Astrocyte (in vitro differentiated cells and primary cell): ENCODE data around the gene LRRFIP1. TPM values are rescaled to one million over a fixed set of nuclear protein-coding genes. Genes with fewer than 3 reads are reported as not detected.
A peak's percentile ranks its signal among the peaks of the same experiment; 100 is the strongest.

Experiments
- DNase-seq: peaks from one replicate; pipeline ENCODE4 v3.0.0-alpha.2; 2010; ENCODE audit warnings: low read depth
- FAIRE-seq: peaks from 2 replicates; lab custom pipeline; 2011; peaks lifted over from hg19 to GRCh38; lab: Jason Lieb, UNC
- H2AFZ ChIP-seq: 2 replicates; pipeline ENCODE4 v1.6.0; 2012; ENCODE audit warnings: low read depth, low read length, inconsistent platforms
- H3K27ac ChIP-seq: 2 replicates; pipeline ENCODE4 v1.5.1; 2011; ENCODE audit warnings: low read depth, low read length, inconsistent platforms
- H3K27me3 ChIP-seq: 2 replicates; pipeline ENCODE4 v1.6.0; 2011; ENCODE audit warnings: low read length, inconsistent platforms; ENCODE audit not compliant: insufficient read depth
- H3K36me3 ChIP-seq: 2 replicates; pipeline ENCODE4 v1.5.1; 2011; ENCODE audit warnings: low read length, inconsistent platforms; ENCODE audit not compliant: insufficient read depth
- H3K4me1 ChIP-seq: 2 replicates; pipeline ENCODE4 v1.5.1; 2011; ENCODE audit warnings: low read length, inconsistent platforms; ENCODE audit not compliant: insufficient read depth
- H3K4me2 ChIP-seq: 2 replicates; pipeline ENCODE4 v1.6.0; 2012; ENCODE audit warnings: low read length, inconsistent platforms
- H3K4me3 ChIP-seq: 2 replicates; pipeline ENCODE4 v1.5.1; 2011; ENCODE audit warnings: low read depth, mild to moderate bottlenecking, low read length, inconsistent platforms; ENCODE audit not compliant: insufficient read depth
- H3K79me2 ChIP-seq: 2 replicates; pipeline ENCODE4 v1.6.0; 2012; ENCODE audit warnings: mild to moderate bottlenecking, low read length, inconsistent platforms; ENCODE audit not compliant: insufficient read depth
- H3K9ac ChIP-seq: 2 replicates; pipeline ENCODE4 v1.6.0; 2012; ENCODE audit warnings: mild to moderate bottlenecking, low read length, inconsistent platforms
- H3K9me3 ChIP-seq: 2 replicates; pipeline ENCODE4 v1.5.1; 2012; ENCODE audit warnings: low read depth, mild to moderate bottlenecking, low read length, inconsistent platforms; ENCODE audit not compliant: insufficient read depth
- H4K20me1 ChIP-seq: 2 replicates; pipeline ENCODE4 v1.6.0; 2012; ENCODE audit warnings: low read length, inconsistent platforms; ENCODE audit not compliant: insufficient read depth
- H3K27ac Mint-ChIP-seq: one replicate; pipeline ENCODE4 v1.8.0; 2021; ENCODE audit warnings: mild to moderate bottlenecking, mixed read lengths; ENCODE audit not compliant: unreplicated experiment
- H3K27me3 Mint-ChIP-seq: one replicate; pipeline ENCODE4 v1.8.0; 2021; ENCODE audit warnings: low read depth, mixed read lengths; ENCODE audit not compliant: unreplicated experiment
- H3K36me3 Mint-ChIP-seq: one replicate; pipeline ENCODE4 v1.8.0; 2021; ENCODE audit warnings: low read depth, mixed read lengths; ENCODE audit not compliant: unreplicated experiment
- H3K4me1 Mint-ChIP-seq: one replicate; pipeline ENCODE4 v1.8.0; 2021; ENCODE audit warnings: low read depth, mixed read lengths; ENCODE audit not compliant: unreplicated experiment
- H3K4me3 Mint-ChIP-seq: one replicate; pipeline ENCODE4 v1.8.0; 2021; ENCODE audit warnings: mild to moderate bottlenecking, moderate library complexity, mixed read lengths; ENCODE audit not compliant: unreplicated experiment
- H3K9me3 Mint-ChIP-seq: one replicate; pipeline ENCODE4 v1.8.0; 2021; ENCODE audit warnings: mild to moderate bottlenecking, mixed read lengths; ENCODE audit not compliant: unreplicated experiment
- CTCF ChIP-seq: IDR thresholded peaks from 2 replicates; pipeline ENCODE4 v1.5.1; 2011; ENCODE audit warnings: low read depth, mild to moderate bottlenecking, inconsistent platforms, low read length, moderate library complexity; ENCODE audit not compliant: insufficient read depth
- EZH2 ChIP-seq: IDR thresholded peaks from 2 replicates; pipeline ENCODE4 v1.6.1; 2012; ENCODE audit warnings: mild to moderate bottlenecking, low read length, inconsistent platforms; ENCODE audit not compliant: insufficient read depth
- total RNA-seq: library from RNA; stranded (reverse); gene quantifications from 2 replicates; pipeline ENCODE4 v1.2.1, GENCODE V29; 2021

The LRRFIP1 gene
- total RNA-seq, 1 donor from 2014 or later, result 83.3 TPM

- no peaks in the 10 kb centered on the region for H3K27me3 ChIP-seq
- peak overlapping the region; percentile 76 for H2AFZ ChIP-seq
- peak overlapping the region; percentile 80 for H3K4me2 ChIP-seq
- H3K79me2 ChIP-seq, result no peaks in the 10 kb centered on the region
- H3K27ac ChIP-seq, result no peak overlapping the region
- H4K20me1 ChIP-seq, result no peaks in the 10 kb centered on the region
- Mint-ChIP-seq H3K27me3 (peaks cover 22% of the 10 kb centered on the region), H3K4me1 (peaks cover 6% of the 10 kb centered on the region), H3K36me3 (no peaks in the 10 kb centered on the region), H3K4me3 (no peak overlapping the region), H3K27ac (peak overlapping the region; percentile 55), H3K9me3 (peaks cover 1% of the 10 kb centered on the region)
- peaks cover 10% of the 10 kb centered on the region for H3K4me1 ChIP-seq
- peak overlapping the region; percentile 18 for H3K4me3 ChIP-seq
- H3K36me3 ChIP-seq, result no peaks in the 10 kb centered on the region
- no peak for DNase-seq
- H3K9ac ChIP-seq, result no peak overlapping the region
- no peak for FAIRE-seq
- no peaks in the 10 kb centered on the region for H3K9me3 ChIP-seq
- no peak for TF ChIP-seq EZH2
- no peak for TF ChIP-seq CTCF
Measured at GRCh38 chr2:237603049-237603717, 24.2 kb upstream of the LRRFIP1 start.

GRCh38 chr2:237603718-237604362 is 23.5 kb upstream of the LRRFIP1 start:
- Mint-ChIP-seq H3K27ac (no peak overlapping the region), H3K9me3 (peaks cover 2% of the 10 kb centered on the region), H3K36me3 (no peaks in the 10 kb centered on the region), H3K27me3 (peaks cover 16% of the 10 kb centered on the region), H3K4me1 (peaks cover 6% of the 10 kb centered on the region), H3K4me3 (no peak overlapping the region)
- DNase-seq, result peak; percentile 60
- Histone ChIP-seq H3K27me3 (no peaks in the 10 kb centered on the region), H3K36me3 (no peaks in the 10 kb centered on the region), H3K9ac (peak overlapping the region; percentile 57), H3K4me2 (peak overlapping the region; percentile 80), H3K4me3 (peak overlapping the region; percentile 18), H3K79me2 (no peaks in the 10 kb centered on the region), H3K27ac (peak overlapping the region; percentile 45), H2AFZ (peak overlapping the region; percentile 76), H3K9me3 (no peaks in the 10 kb centered on the region), H3K4me1 (peaks cover 10% of the 10 kb centered on the region), H4K20me1 (no peaks in the 10 kb centered on the region)
- TF ChIP-seq CTCF (no peak), EZH2 (no peak)
- FAIRE-seq, result no peak

- Histone ChIP-seq H3K4me1 (peaks cover 10% of the 10 kb centered on the region), H3K4me3 (no peak overlapping the region), H3K9ac (no peak overlapping the region), H3K9me3 (no peaks in the 10 kb centered on the region), H3K27me3 (no peaks in the 10 kb centered on the region), H3K4me2 (no peak overlapping the region), H3K27ac (no peak overlapping the region), H3K79me2 (no peaks in the 10 kb centered on the region), H4K20me1 (no peaks in the 10 kb centered on the region), H3K36me3 (no peaks in the 10 kb centered on the region), H2AFZ (no peak overlapping the region)
- no peak overlapping the region for H3K27ac Mint-ChIP-seq
- TF ChIP-seq EZH2 (no peak), CTCF (no peak)
- H3K4me1 Mint-ChIP-seq, result peaks cover 6% of the 10 kb centered on the region
- H3K9me3 Mint-ChIP-seq, result peaks cover 2% of the 10 kb centered on the region
- H3K27me3 Mint-ChIP-seq, result peaks cover 13% of the 10 kb centered on the region
- H3K4me3 Mint-ChIP-seq, result no peak overlapping the region
- no peaks in the 10 kb centered on the region for H3K36me3 Mint-ChIP-seq
- DNase-seq (no peak), FAIRE-seq (no peak)
Measured at GRCh38 chr2:237604391-237604790, 23.0 kb upstream of the LRRFIP1 start.
